HT-29 (cell line): ENCODE measurements around the gene TXN. TPM values are rescaled to one million over a fixed set of nuclear protein-coding genes. Genes with fewer than 3 reads are reported as not detected.
"Not testable (repeated sequence)": the region's sequence is repeated elsewhere in the genome, so short reads cannot be mapped to it uniquely, and the experiment has no call there.

Experiments used
- DNase-seq: peaks from one replicate; pipeline ENCODE4 v3.0.0-alpha.2; 2015; ENCODE audit warnings: low spot score
- total RNA-seq: library from RNA; depleted of rRNA; stranded (reverse); fragments of >200 nt; shearing (Covaris generic); gene quantifications from 2 replicates; pipeline ENCODE4 v1.2.3, GENCODE V29; 2014; rRNA removed

Gene TXN
- total RNA-seq, 1 experiment from 2014 or later = 268 TPM

- no peak for DNase-seq
Observed at GRCh38 chr9:110213413-110214044, 42.8 kb downstream of the TXN start.

GRCh38 chr9:110208031-110208430 is 48.3 kb downstream of the TXN start, which contains the start of gene C9orf152:
C9orf152 (minus strand) TSS chr9:110208159; CDS start chr9:110207579, 580 bp downstream.
- DNase-seq = peak; percentile 56

DNA sequence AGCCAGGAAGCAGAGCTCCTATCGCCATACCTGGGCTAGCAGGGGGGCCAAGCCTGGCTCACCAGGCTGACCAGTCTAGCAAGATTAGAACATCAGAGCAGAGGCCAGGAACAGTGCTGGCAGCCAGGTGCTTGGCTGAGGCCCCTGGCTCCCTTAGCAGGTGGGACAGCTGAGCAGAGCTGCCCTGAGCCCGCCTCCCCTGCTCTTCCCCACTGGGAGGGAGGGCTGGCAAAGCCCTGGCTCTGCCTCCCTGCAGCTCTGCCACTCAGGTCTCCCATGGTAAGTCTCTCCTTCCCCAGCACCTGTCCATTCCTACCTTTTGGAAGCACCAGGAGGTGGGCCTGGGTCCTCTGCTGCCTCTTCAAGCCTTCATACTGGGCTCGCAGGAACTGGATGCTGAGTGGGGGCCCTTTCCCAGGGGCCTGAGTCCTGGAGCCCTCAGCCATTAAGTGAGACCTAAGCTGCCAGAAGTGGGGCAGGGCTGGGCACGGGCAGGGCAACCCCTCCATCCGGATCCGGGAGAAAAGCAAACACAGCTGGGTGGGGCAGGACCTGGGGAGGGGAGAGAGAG is 49.2 kb downstream of the TXN start:
- DNase-seq = peak; percentile 90

DNA sequence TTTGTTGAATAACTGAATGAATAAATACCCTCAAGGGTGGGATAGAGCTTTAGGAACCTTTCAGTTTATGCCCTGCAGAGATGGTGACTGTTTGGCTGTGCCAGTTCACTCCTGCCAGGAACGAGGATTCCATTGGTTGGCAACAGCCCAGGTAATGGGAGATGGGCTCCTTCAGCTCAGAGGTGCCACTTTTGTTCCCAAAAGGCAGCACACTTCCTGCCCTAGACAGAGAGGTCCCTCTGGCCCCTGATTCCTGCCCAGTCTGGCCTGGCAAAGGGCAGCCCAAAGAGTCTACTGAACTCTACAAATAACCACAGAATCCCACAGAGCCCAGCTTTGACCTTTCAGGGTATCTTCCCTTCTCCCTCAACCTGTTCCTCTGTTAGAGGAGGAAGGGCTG is 49.9 kb downstream of the TXN start:
- DNase-seq = no peak

DNA sequence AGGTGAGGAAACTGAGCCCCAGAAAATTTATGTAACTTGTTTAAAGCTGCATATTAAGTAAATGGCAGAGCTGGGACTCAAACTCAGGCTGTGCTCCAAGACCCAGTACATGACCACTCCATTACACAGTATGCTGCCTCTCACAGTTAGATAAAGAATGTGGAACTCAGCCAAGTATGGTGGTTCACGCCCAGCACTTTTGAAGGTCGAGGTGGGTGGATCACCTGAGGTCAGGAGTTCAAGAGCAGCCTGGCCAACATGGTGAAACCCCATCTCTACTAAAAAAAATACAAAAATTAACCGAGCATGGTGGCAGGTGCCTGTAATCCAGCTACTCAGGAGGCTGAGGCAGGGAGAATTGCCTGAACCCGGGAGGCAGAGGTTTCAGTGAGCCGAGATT is 50.7 kb downstream of the TXN start:
- DNase-seq = not testable (repeated sequence)

- DNase-seq = no peak
Observed at GRCh38 chr9:110202232-110202631, 54.1 kb downstream of the TXN start.

- DNase-seq = peak; percentile 68
Observed at GRCh38 chr9:110199643-110200042, 56.7 kb downstream of the TXN start.

- no peak for DNase-seq
Observed at GRCh38 chr9:110198357-110198756, 58.0 kb downstream of the TXN start.

DNA sequence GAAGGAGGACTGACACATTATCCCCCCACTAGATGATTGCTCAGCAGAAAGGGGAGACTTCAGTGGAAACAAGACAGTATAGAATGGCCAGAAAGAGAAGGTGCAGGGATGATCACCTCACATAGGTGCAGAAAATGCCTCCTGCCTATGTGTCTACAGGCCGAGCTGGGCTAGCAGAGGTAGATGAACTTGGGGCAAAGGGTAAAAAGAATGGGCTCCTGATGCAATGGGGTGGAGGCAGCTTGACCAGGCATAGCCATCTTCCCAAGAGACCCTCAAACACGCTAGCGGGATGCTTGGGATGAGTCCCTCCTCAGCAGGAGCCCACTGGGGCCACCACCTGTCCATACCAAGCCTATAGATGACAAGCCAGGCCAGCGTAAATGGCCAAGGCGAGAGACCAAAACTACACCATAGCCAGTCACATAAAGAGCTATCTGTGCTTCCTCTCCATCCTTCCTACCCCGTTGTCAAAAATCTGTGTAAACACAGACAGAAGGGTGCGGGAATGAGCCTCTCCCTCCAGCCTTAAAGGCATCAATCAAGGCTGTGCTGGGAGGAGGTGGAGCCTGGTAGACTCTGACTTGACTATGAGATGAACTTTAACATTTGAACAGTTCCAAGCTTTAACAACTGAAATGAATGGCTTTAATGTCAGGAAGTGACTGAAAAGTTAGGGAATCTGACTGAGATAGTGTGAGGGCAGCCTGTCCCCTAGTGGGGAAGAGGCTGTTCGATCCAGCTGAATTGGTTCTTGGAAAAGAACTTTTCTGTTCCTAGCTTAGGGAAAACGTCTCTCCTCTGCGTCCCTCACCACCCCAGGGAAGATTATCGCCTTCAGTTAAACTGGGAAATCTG is 58.7 kb downstream of the TXN start:
- DNase-seq = no peak

GRCh38 chr9:110196084-110196499 is 60.2 kb downstream of the TXN start:
- DNase-seq = not testable (repeated sequence)

Other genes with a start within 250 kb of the TXN start
- 3.3 and 3.5 TPM in 2 replicates for gene C9orf152, start 48.3 kb downstream of the TXN start, total RNA-seq
- gene TXNDC8, start 81.4 kb upstream of the TXN start, total RNA-seq = not detected in 2 replicates